NOMO-1 treated with DMSO at 0.1 percent for 48 hours (cell line): ENCODE results near the gene KIF17.
A peak's percentile ranks its signal among the peaks of the same experiment; 100 is the strongest.

Experiments
- DNase-seq: peaks from one replicate; lab custom pipeline; 2025; ENCODE audit not compliant: unreplicated experiment; lab: John Stamatoyannopoulos, UW

The KIF17 gene

DNA sequence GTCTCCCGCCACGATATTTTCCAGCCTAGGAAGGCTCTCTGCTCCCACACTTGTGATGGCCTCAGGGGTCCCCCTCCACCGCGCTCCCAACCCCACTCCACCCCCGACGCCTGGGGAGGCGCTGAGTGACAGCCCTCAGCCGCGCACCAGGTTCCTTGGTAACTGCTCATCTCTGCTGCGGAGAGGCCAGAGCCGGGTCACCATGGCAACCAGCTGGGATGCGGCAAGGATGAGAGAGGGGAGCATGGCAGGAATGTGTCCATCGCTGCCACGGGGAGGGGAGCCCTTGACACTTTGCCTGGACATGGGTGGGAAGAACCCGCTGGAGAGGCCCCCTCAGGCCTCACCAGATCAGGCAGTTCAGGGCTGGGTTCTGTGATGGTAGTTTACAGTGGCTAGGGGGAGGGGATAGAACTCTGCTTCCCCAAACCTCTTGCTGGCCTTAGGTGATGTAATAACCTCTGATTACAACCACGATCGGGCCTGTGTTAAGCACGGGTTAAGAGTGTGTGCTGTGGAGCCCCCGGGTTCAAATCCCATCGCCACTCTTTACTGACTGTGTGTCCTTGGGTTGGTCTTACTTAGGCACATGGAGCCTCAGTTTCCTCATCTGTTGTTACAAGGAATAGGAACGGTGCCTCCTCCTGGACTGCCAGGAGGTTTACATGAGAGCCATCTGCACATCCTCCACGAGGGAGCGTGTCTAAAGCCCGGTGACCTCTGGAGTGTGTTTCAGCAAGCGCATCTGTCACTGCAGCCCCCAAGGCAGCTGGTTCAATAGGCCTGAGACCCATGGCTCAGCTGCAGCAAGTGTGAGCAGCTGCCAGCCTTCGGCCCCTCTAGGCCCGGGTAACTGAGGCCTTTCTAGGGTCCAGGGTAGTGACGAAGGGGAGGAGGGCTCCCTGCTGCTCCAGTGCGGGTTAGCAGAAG, 6.3 kb downstream of the KIF17 start:
- DNase-seq, result peak; percentile 68

DNA sequence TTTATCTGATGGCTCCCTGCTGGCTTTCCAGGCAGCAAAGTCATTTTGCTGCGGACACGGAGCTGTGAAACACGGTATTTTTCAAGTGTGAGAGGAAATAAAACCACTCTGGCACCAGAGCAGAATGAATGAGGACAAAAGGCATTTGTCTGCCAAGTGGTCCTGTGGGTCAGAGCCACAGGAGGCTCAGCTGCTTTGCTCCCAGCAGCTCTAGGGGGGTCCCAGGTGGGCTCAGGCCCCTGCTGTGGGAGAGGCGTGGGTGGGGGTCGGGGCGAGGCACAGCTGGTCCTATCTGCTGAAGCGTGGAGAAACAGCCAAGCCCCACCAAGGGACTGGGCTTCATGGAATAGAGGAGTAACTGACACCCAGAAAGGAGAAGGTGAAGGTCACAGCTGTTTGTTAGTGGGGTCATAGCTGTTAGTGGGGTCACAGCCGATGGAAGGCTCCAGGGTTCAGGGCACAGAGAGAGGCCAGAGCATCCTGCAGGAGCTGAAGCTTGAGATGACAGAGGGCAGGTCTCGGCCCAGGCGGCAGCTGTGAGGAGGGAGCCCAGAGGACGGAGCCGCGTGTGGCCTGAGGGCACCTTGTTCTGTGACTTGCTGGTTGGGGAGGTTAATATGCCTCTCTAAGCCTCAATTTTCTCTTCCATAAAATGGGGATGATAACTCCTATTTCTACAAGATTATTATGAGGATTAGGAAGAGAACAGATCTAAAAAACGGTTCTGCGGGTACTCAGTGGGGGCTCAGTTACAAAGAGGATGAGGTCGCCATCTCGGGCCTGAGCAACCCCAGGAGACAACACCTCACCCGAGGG, 7.1 kb downstream of the KIF17 start:
- no peak for DNase-seq

DNA sequence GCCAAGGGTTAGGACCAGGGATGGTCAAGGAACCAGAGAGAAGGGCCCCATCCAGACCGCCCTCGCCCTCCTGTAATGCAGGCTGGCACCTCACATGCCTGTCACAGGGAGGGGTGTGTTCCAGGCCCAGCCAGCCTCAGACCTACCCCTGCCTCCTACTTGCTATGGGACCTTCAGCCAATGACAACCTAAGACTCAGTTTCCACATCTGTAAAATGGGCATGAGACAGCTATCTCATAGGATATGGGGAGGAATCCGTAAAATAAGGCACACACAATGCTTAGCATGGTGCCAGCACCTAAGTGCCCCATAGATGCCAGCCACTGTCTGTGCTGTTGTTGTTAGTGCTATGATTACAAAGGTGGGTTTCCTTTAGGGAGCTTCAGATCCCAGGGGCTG, 7.9 kb downstream of the KIF17 start:
- DNase-seq, result no peak

DNA sequence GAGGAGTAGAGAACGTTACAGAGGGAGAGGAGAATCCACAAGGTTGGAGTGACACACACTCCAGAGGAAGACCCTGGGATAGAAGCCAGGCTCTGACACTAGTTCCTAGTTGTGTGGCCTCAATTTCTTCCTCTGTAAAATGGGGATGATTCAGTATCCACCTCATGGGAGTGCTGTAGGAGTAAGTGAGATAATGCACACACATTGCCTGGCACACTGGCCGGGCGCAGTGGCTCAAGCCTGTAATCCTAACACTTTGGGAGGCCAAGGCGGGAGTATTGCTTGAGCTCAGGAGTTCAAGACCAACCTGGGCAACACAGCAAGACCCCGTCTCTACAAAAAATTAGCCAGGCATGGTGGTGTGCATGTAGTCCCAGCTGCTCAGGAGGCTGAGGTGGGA, 8.9 kb downstream of the KIF17 start:
- no peak for DNase-seq

GRCh38 chr1:20708057-20708456, 9.8 kb downstream of the KIF17 start:
- no peak for DNase-seq

GRCh38 chr1:20706841-20707240, 11.0 kb downstream of the KIF17 start:
- no peak for DNase-seq

GRCh38 chr1:20705203-20705755, 12.5 kb downstream of the KIF17 start:
- DNase-seq, result no peak

GRCh38 chr1:20704390-20705202, 13.2 kb downstream of the KIF17 start:
- DNase-seq, result no peak

- no peak for DNase-seq
Observed at GRCh38 chr1:20703124-20703756, 14.6 kb downstream of the KIF17 start.

GRCh38 chr1:20702416-20702815, 15.4 kb downstream of the KIF17 start:
- no peak for DNase-seq

- no peak for DNase-seq
Observed at GRCh38 chr1:20701847-20702246, 16.0 kb downstream of the KIF17 start.

DNA sequence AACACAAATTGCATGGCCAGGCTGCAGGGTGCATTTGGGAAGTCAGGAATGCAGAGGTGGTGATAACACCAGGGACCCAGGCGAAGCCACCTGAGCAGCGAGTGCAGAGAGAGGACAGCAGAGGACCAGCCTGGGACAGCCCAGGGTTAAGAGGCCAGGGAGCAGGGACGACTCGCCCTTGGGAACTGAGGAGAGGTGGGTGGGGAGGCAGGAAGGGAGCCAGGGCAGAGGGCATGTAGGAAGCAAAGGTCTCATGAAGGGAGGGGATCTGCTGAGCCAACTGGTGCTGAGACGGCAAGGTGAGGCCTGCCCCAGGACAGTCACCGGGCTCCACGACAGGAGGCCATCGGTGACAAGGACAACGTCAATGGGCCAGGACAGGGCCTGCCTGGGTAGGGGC, 16.4 kb downstream of the KIF17 start:
- DNase-seq, result no peak

GRCh38 chr1:20700636-20701215, 17.1 kb downstream of the KIF17 start:
- no peak for DNase-seq

DNA sequence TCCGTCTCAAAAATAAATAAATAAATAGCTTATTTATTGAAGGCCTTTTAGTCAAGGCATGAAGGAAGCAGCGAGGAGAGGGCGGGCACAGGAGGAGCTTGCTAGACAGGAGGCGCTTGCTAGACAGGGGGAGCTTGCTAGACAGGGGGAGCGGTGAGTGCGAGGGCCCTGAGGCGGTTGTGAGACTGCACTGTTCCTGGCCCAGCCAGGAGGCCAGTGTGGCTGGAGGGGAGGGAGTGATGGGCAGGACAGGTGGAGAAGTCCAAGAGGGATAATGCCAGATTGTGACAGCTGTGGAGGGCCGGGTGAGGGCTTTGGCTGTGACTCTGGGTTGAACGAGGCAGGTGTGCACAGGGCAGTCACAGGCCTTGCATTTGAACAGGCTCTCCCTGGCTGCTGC, 18.2 kb downstream of the KIF17 start:
- DNase-seq, result no peak

DNA sequence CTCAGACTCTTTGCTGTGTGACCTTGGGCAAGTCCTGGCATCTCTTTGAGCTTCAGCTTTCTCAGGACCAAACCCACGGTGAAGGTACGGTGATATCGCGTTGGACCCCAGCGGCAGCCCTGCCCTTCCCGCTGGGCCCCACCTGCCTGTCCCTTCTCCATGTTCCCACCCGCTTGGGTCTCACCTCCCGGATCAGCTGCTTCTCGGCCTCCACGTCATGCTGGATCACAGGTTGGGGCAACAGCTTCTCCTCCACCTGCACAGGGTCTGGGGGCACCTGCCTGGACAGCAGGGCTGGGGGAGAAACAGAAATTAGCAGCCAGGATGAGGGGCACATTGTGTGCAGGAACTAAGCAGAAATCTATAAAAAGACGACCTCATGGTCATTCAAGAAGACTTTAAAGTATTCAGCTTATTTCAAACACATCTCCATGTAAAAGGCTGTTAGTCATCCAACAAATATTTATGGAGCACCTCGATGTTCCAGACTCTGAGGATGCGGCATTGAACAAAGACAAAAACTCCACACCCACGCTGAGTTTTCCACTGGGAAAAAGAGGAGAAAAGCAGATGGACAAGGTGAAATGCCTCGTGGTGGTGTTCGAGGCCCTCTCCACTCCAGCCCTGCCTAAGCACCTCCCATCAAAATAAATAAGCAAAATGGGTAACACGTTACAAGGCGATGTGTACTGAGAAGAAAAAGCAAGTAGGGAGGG, 19.5 kb downstream of the KIF17 start:
- DNase-seq, result no peak

- DNase-seq, result no peak
Observed at GRCh38 chr1:20697563-20697962, 20.2 kb downstream of the KIF17 start.

DNA sequence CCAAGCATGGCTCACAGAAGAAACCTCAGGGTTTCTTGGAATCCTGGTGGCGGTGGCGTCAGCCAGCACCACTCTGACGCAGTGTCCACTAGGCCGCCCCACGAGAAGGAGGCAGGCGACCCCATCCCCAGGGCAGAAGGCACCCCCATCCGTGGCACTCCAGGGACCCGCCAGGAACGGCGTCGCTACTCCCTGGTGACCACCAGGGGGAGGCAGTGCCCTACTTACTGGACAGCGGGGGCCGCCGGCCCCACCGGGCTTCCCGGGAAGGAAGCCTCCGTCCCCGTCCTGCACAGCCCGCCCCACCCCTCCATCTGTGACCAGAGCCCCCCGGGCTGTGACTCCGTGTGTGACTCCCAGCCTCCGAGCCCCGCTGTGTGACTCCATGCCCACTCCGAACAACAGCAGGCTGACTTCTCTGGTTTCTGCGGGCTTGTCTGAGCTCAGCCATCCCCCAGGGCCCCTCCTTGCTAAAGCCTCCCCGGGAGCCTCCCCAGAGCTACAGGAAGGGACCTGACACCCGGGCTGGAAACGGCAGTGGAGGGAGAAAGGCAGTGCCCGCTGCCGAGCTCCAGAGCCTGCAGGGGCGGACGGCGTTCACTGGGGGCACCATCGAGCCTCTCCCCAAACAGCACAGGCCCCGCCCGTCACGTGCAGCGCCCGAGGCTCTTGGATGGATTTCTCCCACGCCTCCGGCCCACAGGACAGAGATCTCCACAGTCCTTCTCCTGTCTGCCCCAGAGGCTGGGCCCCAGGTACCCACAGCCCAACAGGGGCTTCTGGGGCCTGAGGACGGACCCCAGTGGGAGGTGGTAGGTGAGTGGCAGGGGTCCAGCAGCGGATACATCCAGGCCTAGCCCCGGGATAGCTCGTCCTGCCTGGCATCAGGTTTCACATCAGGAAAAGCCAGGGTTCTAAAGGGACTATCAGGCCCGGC, 21.1 kb downstream of the KIF17 start:
- peak; percentile 75 for DNase-seq

GRCh38 chr1:20695515-20695914, 22.3 kb downstream of the KIF17 start:
- DNase-seq, result no peak
